ENCODE data around the gene MYO7A.

MYO7A gene

DNA sequence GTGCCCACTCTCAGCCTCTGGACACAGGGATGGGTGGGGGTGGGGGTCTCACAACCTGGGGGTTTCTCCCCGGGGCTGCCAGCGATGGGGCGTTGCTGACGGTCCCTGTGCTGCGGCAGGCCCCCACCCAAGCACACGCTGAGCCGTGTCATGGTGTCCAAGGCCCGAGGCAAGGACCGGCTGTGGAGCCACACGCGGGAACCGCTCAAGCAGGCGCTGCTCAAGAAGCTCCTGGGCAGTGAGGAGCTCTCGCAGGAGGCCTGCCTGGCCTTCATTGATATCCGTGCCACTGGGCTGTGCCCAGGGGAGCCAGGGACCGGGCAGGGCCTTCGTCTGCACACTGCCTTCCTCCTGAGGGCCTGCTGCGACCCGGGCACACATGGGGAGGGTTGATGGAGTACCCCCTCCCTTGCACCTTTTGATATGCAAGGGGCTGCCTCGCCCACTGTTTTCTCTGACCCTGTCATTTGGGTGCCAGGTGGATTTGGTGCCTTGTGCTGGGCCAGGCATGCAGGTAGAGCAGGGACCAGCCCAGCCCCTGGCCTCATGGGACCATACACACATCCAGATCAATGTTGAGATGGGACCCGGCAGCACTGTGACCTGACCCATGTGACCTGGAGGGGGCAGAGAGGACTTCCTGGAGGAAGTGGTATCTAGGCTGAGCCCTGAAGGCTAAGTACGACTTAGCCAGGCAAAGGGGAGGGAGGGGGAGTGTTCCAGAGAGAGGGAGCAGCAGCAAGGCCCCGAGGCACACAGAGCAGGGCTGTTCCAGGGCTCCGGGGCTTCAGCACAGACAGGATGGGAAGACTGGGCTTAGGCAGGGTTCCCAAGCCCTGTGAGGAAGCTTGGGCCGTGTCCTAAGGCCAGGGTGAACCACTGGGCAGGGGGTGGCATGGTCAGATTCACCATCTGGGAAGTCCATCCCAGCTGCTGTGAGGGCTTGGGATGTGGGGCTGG, 75.2 kb downstream of the MYO7A start:
- no peak for DNase-seq

DNA sequence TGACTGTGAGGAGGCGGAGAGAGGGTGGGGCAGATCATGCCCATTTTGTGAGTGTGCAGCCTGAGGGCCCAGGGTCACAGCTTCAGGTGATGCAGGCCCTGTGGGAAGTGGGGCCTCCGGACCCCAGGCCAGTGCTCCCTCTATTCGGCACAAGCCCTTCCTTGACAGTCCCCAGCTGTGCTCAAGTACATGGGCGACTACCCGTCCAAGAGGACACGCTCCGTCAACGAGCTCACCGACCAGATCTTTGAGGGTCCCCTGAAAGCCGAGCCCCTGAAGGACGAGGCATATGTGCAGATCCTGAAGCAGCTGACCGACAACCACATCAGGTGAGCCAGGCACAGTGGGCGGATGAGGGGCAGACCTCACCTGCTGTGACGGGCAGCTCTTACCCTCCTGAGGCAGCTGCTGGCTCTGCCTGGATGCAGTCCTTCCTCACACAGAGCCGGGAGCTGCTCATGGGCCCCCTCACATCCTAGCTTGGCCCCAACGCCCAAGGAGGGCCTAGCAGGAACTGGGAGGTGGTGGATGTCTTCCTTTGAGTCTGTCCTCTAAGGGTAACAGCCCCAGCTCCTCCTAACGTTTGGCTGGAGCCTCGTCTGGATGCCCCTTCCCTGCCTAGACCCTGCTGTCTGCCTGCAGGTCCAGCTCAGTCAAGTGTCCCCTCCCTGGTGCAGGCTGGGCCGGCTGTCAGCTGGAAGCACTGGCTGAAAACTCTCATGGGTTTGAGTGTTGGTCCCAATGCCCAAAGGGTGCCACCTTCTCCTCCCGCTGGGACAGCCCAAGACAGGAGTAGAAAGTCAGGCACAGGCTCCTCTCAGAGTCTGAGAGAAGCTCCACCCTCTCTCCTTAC, 76.1 kb downstream of the MYO7A start:
- DNase-seq = no peak

GRCh38 chr11:77204754-77205466, 76.9 kb downstream of the MYO7A start:
- no peak for DNase-seq

DNA sequence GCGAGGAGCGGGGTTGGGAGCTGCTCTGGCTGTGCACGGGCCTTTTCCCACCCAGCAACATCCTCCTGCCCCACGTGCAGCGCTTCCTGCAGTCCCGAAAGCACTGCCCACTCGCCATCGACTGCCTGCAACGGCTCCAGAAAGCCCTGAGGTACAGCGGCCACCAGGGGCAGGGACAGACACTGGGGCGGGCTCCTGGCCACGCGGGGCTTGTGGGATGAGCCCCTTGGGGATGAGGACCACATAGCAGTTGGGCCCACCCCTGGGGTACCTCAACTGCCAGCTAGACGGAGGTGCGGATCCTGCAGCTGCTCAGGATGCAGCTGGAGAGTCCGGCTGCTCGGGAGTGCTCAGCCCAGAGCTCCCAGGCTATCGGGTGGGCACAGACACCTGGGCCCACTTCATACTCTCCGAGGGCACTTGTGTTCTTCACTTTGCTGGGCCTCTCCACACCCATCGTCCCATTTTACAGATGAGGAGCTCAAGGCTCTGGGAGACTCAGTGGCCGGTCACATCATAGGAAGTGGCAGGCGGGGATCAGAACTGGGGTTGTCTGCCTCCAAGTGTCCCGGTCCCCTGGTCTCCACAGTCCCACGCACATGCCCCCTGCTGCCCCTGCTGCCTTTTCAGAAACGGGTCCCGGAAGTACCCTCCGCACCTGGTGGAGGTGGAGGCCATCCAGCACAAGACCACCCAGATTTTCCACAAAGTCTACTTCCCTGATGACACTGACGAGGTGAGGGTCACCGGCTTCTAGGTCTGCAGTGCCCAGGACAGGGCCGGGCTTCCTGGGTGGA, 77.6 kb downstream of the MYO7A start:
- no peak for DNase-seq

- no peak for DNase-seq
Observed at GRCh38 chr11:77206264-77207018, 78.4 kb downstream of the MYO7A start.

- DNase-seq = no peak
Observed at GRCh38 chr11:77207019-77207485, 79.0 kb downstream of the MYO7A start.

DNA sequence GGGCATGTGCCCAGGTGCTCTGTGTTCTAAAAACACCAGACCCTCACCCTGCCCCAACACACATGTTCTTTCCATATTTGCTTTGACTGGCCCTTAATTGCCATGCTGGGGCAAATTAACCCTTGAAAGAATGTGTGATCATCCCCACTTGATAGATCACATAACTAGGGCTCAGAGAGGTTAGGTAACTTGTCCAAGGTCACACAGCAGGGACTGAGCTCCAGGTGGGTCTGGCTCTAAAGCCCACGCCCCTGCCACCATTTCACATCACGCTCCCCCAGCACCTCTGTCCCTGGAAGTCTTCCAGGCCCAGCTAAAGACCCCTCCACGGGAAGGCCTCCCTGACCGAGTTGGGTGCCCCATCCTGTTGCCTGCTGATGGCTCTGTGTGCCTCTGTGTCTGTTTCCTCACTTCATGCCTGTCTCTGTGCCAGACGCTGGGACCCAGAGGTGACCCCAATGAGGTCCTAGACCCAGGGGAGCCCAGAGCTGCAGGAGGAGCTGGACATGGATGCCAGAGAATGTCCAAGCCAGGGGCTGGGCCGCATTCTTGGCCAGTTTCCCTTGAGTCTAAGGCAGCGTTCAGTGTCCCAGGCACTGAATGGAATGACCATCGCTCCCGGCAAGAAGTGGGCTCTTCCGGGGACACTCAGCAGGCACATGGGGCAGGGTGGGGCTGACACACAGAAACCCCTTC, 79.7 kb downstream of the MYO7A start:
- no peak for DNase-seq

GRCh38 chr11:77208535-77208934, 80.5 kb downstream of the MYO7A start:
- DNase-seq = no peak

DNA sequence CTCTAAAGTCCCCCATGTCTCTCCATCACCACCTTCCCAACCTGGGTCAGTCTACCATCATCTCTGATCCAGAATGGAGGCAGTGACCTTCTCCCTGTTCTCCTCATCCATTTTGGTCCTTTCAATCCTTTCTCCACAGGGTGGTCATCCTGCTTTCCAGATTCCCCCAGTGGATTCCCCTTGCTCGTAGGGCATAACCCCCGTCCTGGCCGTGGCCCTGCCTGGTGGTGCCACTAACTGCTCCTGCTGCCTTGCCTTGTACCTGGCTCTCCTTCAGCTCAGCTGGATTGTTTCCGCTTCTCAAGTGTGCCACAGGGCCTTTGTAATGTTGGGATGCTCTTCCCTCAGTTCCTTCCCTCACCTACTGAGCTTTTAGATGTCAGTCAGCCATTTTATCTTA, 81.6 kb downstream of the MYO7A start:
- no peak for DNase-seq

GRCh38 chr11:77211040-77211451, 83.0 kb downstream of the MYO7A start:
- DNase-seq = no peak

- no peak for DNase-seq
Observed at GRCh38 chr11:77211594-77212251, 83.7 kb downstream of the MYO7A start.

DNA sequence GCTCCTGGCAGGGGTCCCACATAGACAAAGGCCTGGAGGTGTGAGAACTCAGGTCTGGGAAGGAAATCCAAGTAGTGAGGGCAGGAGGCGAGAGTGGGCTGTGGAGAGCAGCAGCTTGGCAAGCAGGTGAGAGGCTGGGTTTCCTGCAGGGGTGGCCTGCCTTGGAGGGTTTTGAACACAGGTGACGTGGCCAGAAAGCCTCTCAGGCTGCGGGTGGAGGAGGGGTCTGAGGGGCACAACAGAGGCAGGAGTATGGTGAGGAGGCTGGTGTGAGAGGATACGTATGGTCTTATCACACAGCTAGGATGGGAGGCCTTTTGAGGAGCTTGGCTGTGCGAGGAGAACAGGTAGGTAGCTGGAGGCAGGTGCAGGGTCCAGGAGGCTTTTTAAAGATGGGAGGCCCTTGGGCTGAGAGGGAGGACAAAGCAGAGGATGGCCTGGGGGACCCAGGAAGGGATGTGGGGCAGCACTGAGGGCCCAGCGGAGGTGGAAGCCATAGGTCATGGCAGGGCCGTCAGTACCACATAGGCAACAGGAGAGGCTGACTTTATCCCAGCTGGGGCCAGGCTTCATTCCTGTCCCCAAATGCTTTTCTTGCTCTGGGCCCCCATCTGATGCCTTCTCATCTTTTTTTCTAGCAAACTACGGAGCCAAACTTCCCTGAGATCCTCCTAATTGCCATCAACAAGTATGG, 84.4 kb downstream of the MYO7A start:
- DNase-seq = no peak

- DNase-seq = no peak
Observed at GRCh38 chr11:77213029-77213579, 85.1 kb downstream of the MYO7A start.

DNA sequence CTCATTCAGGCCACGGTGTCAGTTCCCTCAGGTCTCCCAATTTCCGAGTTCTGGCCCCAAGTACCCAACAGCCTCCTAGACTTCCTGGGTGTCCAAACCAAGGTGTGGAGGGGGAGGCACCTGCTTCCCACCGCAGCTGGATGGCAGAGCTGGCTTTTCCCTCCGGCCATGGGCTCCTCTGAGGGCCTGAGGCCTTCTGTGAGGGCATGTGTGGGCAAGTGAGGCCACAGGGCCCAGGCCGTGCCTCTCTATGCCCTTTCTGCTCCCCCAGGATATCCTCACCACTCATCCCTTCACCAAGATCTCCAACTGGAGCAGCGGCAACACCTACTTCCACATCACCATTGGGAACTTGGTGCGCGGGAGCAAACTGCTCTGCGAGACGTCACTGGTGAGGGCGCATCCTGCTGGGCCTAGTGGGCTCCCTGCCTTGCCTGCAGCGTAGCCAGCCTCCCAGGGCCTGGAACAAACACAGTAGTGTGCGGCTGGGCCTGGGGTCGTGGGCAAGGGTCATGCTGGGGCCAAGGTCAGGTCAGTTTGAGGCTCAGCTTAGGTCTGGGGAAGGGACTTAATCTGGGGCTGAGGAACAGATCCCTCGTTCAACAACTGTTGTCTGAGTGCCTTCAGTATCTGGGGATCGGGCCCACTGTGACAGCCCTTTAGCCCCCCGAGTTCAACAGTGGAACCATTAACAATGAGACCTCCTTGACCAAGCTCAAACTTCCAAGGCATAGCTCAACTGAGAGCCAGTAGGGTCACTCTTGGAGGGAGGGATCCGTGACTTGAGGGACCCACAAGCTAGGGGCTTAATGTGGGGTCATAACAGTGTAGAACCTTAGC, 85.8 kb downstream of the MYO7A start:
- no peak for DNase-seq

GRCh38 chr11:77214557-77214956, 86.5 kb downstream of the MYO7A start:
- no peak for DNase-seq

GRCh38 chr11:77215106-77215505, 87.1 kb downstream of the MYO7A start:
- no peak for DNase-seq

DNA sequence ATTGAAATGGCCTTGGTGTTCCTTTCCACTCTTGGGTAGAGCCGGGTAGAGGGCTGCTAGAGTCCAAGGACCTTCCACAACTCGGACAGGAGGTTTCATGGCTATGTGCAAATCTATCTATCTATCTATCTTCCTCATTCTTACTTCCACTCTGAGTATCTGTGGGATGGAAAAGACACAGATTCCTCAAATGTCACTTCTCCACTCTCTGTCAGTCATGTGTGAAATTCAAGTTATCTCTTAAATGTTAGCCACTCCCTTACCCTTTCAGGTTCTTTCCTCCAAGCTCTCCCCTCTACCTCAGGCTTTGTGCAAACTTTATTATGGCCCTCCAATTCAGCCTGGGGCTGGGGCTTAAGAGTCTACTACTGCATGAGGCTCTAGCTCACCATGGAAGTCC, 89.1 kb downstream of the MYO7A start:
- no peak for DNase-seq

GRCh38 chr11:77223797-77224196, 95.8 kb downstream of the MYO7A start:
- no peak for DNase-seq
